Prostate gland (tissue), 2 donors: Measurements from ENCODE around the gene IMPG1. TPM values are rescaled to one million over a fixed set of nuclear protein-coding genes. Genes with fewer than 3 reads are reported as not detected.

Source experiments
- DNase-seq: peaks from one replicate; pipeline ENCODE4 v3.0.0-alpha.2; 2019; ENCODE audit warnings: low spot score
- H3K27ac ChIP-seq, 2 donors: fragments of 200-600 bp; sonication (generic); 2 replicates each; pipeline ENCODE4 v1.5.1; 2017 to 2019
- H3K27me3 ChIP-seq: fragments of 200-600 bp; sonication (generic); replicated peaks from 2 replicates; pipeline ENCODE4 v1.5.1; 2019; ENCODE audit not compliant: insufficient read depth
- H3K36me3 ChIP-seq, 2 donors: fragments of 200-600 bp; sonication (generic); 1 replicate in 1 of 2; 2 replicates in 1 of 2; pipeline versions ENCODE4 v1.5.1 to v1.8.1; 2017 to 2019
- H3K4me1 ChIP-seq: fragments of 200-600 bp; sonication (generic); replicated peaks from 2 replicates; pipeline ENCODE4 v1.5.1; 2019
- H3K4me3 ChIP-seq, 2 donors: fragments of 200-600 bp; sonication (generic); 2 replicates each; pipeline ENCODE4 v1.5.1; 2017 to 2019
- H3K9me3 ChIP-seq: fragments of 200-600 bp; sonication (generic); 2 replicates; pipeline ENCODE4 v1.5.1; 2017
- CTCF ChIP-seq, 4 experiments: fragments of 200-600 bp in 2 of 4; fragments of 450-650 bp in 2 of 4; sonication (generic) in 2 of 4; IDR thresholded peaks; 1 replicate in 3 of 4; 2 replicates in 1 of 4; pipeline ENCODE4 v1.5.1; 2016 to 2019; ENCODE audit warnings: antibody characterized with exemption in 4 of 4, mild to moderate bottlenecking in 2 of 4, moderate library complexity in 2 of 4
- POLR2A ChIP-seq: fragments of 450-650 bp; IDR thresholded peaks from one replicate; pipeline ENCODE4 v1.6.1; 2016; ENCODE audit warnings: antibody characterized with exemption, mild to moderate bottlenecking
- POLR2AphosphoS5 ChIP-seq: sonication (generic); formaldehyde crosslinking; IDR thresholded peaks from one replicate; pipeline ENCODE4 v1.6.1; 2017; ENCODE audit warnings: antibody characterized with exemption
- WGBS: methylation state at CpG from one replicate; pipeline ENCODE4 v1.1.5; 2018; 5-methylcytosine and 5-hydroxymethylcytosine counted together
- intact Hi-C: fragments of 100-400 bp; cut with DNase I; formaldehyde crosslinking; loops from one replicate; pipeline ENCODE4 v1.14.2; 2022
- total RNA-seq, 2 donors: library from RNA; depleted of rRNA; stranded (reverse); fragments of >200 nt; gene quantifications; one replicate each; pipeline ENCODE4 v1.1.0, GENCODE V29; 2016

Gene IMPG1
- total RNA-seq, 2 donors from 2014 or later = not detected

GRCh38 chr6:75963569-75963968 lies 108.9 kb downstream of the IMPG1 start:
- Histone ChIP-seq H3K4me1 (no peaks in the 10 kb centered on the region), H3K36me3 (no peaks in the 10 kb centered on the region), H3K9me3 (no peaks in the 10 kb centered on the region), H3K27ac (no peak overlapping the region), H3K27me3 (peaks cover 2% of the 10 kb centered on the region), H3K4me3 (no peak overlapping the region)
- 81% methylated on average over 1 of the region's 1 CpG for WGBS
- TF ChIP-seq POLR2A (no peak), CTCF (IDR thresholded peaks at IDR 0.05) (no peak), POLR2AphosphoS5 (no peak)
- DNase-seq = no peak
- intact Hi-C loops = no loop called here

- TF ChIP-seq POLR2A (no peak), POLR2AphosphoS5 (no peak), CTCF (IDR thresholded peaks at IDR 0.05) (no peak)
- Histone ChIP-seq H3K36me3 (no peaks in the 10 kb centered on the region), H3K9me3 (no peaks in the 10 kb centered on the region), H3K4me1 (no peaks in the 10 kb centered on the region), H3K27me3 (no peaks in the 10 kb centered on the region), H3K27ac (no peak overlapping the region), H3K4me3 (no peak overlapping the region)
- intact Hi-C loops = no loop called here
- 4% methylated on average over 3 of the region's 3 CpGs for WGBS
- DNase-seq = no peak
Observed at GRCh38 chr6:75952128-75952527, 120.3 kb downstream of the IMPG1 start.

GRCh38 chr6:75947935-75948334 lies 124.5 kb downstream of the IMPG1 start:
- 95% methylated on average over 5 of the region's 5 CpGs for WGBS
- intact Hi-C loops = no loop called here
- Histone ChIP-seq H3K4me1 (no peaks in the 10 kb centered on the region), H3K9me3 (no peaks in the 10 kb centered on the region), H3K27me3 (no peaks in the 10 kb centered on the region), H3K36me3 (no peaks in the 10 kb centered on the region), H3K4me3 (no peak overlapping the region), H3K27ac (no peak overlapping the region)
- no peak for DNase-seq
- TF ChIP-seq POLR2A (no peak), POLR2AphosphoS5 (no peak), CTCF (IDR thresholded peaks at IDR 0.05) (no peak)

GRCh38 chr6:75946146-75946831 lies 126.2 kb downstream of the IMPG1 start:
- intact Hi-C loops = no loop called here
- no peaks in the 10 kb centered on the region for H3K36me3 ChIP-seq
- no peak overlapping the region for H3K4me3 ChIP-seq
- WGBS = 45% methylated on average over 4 of the region's 4 CpGs
- H3K4me1 ChIP-seq = no peaks in the 10 kb centered on the region
- no peak overlapping the region for H3K27ac ChIP-seq
- no peak for DNase-seq
- H3K27me3 ChIP-seq = no peaks in the 10 kb centered on the region
- no peaks in the 10 kb centered on the region for H3K9me3 ChIP-seq
- TF ChIP-seq POLR2AphosphoS5 (no peak), CTCF (IDR thresholded peaks at IDR 0.05) (no peak), POLR2A (no peak)

GRCh38 chr6:75943381-75943780 lies 129.1 kb downstream of the IMPG1 start:
- H3K36me3 ChIP-seq = no peaks in the 10 kb centered on the region
- H3K4me1 ChIP-seq = no peaks in the 10 kb centered on the region
- no peaks in the 10 kb centered on the region for H3K27me3 ChIP-seq
- H3K4me3 ChIP-seq = no peak overlapping the region
- no peak for DNase-seq
- H3K27ac ChIP-seq = no peak overlapping the region
- WGBS = 52% methylated on average over 2 of the region's 2 CpGs
- TF ChIP-seq POLR2A (no peak), CTCF (IDR thresholded peaks at IDR 0.05) (no peak), POLR2AphosphoS5 (no peak)
- intact Hi-C loops = no loop called here
- H3K9me3 ChIP-seq = no peaks in the 10 kb centered on the region
